SKM-1 treated with dmso at 0.1 percent for 144 hours (cell line): ENCODE data around the gene ZNF320.
"Not testable (repeated sequence)": the region's sequence is repeated elsewhere in the genome, so short reads cannot be mapped to it uniquely, and the experiment has no call there.

Experiments
- DNase-seq: peaks from one replicate; lab custom pipeline; 2025; ENCODE audit not compliant: unreplicated experiment; lab: John Stamatoyannopoulos, UW

The ZNF320 gene

GRCh38 chr19:52897138-52897935 lies at the start of gene ZNF320:
Gene ZNF320 (minus strand): TSS chr19:52897635. CDS start chr19:52890255, 7,380 bp downstream.
- DNase-seq = peak; percentile 78

- DNase-seq = no peak
These were observed 49.2 kb upstream of the ZNF320 start for GRCh38 chr19:52946322-52947310.

GRCh38 chr19:52945652-52946321 lies 48.4 kb upstream of the ZNF320 start:
- no peak for DNase-seq

GRCh38 chr19:52944703-52945493 lies 47.5 kb upstream of the ZNF320 start:
- DNase-seq = not testable (repeated sequence)

- no peak for DNase-seq
These were observed 46.6 kb upstream of the ZNF320 start for GRCh38 chr19:52943884-52944643.

- DNase-seq = no peak
These were observed 45.9 kb upstream of the ZNF320 start for GRCh38 chr19:52943134-52943883.

GRCh38 chr19:52942386-52943133 lies 45.1 kb upstream of the ZNF320 start:
- peak; percentile 6 for DNase-seq

GRCh38 chr19:52941941-52942385 lies 44.5 kb upstream of the ZNF320 start:
- no peak for DNase-seq

- DNase-seq = not testable (repeated sequence)
These were observed 44.1 kb upstream of the ZNF320 start for GRCh38 chr19:52941523-52941922.

- DNase-seq = not testable (repeated sequence)
These were observed 43.5 kb upstream of the ZNF320 start for GRCh38 chr19:52940905-52941304.

- no peak for DNase-seq
These were observed 41.3 kb upstream of the ZNF320 start for GRCh38 chr19:52938761-52939160.

GRCh38 chr19:52936954-52937325 lies 39.5 kb upstream of the ZNF320 start:
- no peak for DNase-seq

GRCh38 chr19:52936151-52936953 lies 38.9 kb upstream of the ZNF320 start:
- DNase-seq = peak; percentile 37

- DNase-seq = no peak
These were observed 38.0 kb upstream of the ZNF320 start for GRCh38 chr19:52935434-52935833.

- not testable (repeated sequence) for DNase-seq
These were observed 27.2 kb upstream of the ZNF320 start for GRCh38 chr19:52924641-52925040.

- DNase-seq = peak; percentile 17
These were observed 26.6 kb upstream of the ZNF320 start for GRCh38 chr19:52923778-52924593.
